Measurements from ENCODE around the gene CDC42BPG.

CDC42BPG gene

GRCh38 chr11:64884019-64884418 lies 39.6 kb upstream of the CDC42BPG start:
- no peak for DNase-seq (ENCODE audit: low read depth)
- no peak overlapping the region for H3K4me3 ChIP-seq (ENCODE audit: low read depth, low read length)
- no peak for TF ChIP-seq CTCF (conservative IDR thresholded peaks at IDR 0.05; ENCODE audit: low read depth, low read length)

- no peak for DNase-seq (ENCODE audit: low read depth)
- H3K4me3 ChIP-seq (ENCODE audit: low read depth, low read length) = no peak overlapping the region
- TF ChIP-seq CTCF (conservative IDR thresholded peaks at IDR 0.05; ENCODE audit: low read depth, low read length) = no peak
Observed at GRCh38 chr11:64883575-64883974, 39.1 kb upstream of the CDC42BPG start.

- no peak for DNase-seq (ENCODE audit: low read depth)
- no peak overlapping the region for H3K4me3 ChIP-seq (ENCODE audit: low read depth, low read length)
- TF ChIP-seq CTCF (conservative IDR thresholded peaks at IDR 0.05; ENCODE audit: low read depth, low read length) = no peak
Observed at GRCh38 chr11:64882243-64882642, 37.8 kb upstream of the CDC42BPG start.

GRCh38 chr11:64881476-64881875 lies 37.0 kb upstream of the CDC42BPG start:
- H3K4me3 ChIP-seq (ENCODE audit: low read depth, low read length) = no peak overlapping the region
- TF ChIP-seq CTCF (conservative IDR thresholded peaks at IDR 0.05; ENCODE audit: low read depth, low read length) = no peak
- no peak for DNase-seq (ENCODE audit: low read depth)

DNA sequence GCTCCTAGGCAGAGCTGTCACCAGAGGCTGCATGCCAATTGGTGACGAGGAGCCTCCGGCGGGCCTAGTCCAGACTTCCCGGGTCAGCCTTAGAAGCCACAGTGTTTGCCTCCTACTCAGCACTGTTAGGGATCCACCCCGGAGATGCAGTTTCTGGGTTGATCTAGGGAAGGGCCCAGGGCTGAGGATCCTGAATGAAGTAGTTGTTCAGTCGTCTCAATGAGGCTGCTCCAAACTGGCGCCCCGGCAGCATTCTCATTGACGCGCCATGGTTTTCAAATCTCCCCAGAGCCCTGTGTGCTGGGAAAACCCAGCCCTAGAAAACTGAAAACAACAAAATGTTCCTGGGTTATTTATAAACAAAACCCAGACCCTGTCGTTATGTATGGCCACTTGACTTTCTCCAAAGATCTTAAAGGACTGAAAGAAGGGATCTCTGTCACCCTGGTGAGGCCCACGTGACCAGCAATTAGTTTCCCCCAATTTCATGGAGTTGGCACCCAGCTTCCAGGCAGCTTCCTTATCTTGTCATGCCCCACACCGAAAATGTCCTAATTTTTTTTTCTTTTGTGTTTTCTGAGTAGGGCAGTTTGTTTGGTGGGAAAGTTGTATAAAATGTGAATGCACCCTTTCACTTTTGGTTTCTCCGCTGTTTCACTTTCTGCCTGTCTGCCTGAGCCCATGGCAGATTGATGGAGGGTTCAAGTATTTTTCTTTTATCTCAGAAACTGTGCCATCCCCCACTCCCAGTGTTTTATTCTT lies 36.0 kb upstream of the CDC42BPG start:
- no peak for DNase-seq (ENCODE audit: low read depth)

GRCh38 chr11:64879244-64879900 lies 34.9 kb upstream of the CDC42BPG start:
- peak overlapping the region; percentile 80 for H3K4me3 ChIP-seq (ENCODE audit: low read depth, low read length)
- TF ChIP-seq CTCF (conservative IDR thresholded peaks at IDR 0.05; ENCODE audit: low read depth, low read length) = no peak

More for the DNA sequence above, 36.0 kb upstream of the CDC42BPG start:
- TF ChIP-seq CTCF (conservative IDR thresholded peaks at IDR 0.05; ENCODE audit: low read depth, low read length) = no peak
- no peak overlapping the region for H3K4me3 ChIP-seq (ENCODE audit: low read depth, low read length)

More at GRCh38 chr11:64879244-64879900, 34.9 kb upstream of the CDC42BPG start:
- DNase-seq (ENCODE audit: low read depth) = no peak

All from choroid plexus epithelial cell (primary cell).